SK-N-MC (cell line): Measurements from ENCODE around the gene LTBP1.

Source experiments
- EZH2 ChIP-seq: fragments of 200-600 bp; sonication (generic); IDR thresholded peaks from one replicate; pipeline ENCODE4 v1.6.1; 2017; ENCODE audit warnings: antibody characterized with exemption
- POLR2AphosphoS5 ChIP-seq: IDR thresholded peaks from 2 replicates; pipeline ENCODE4 v1.6.1; 2012; ENCODE audit warnings: mild to moderate bottlenecking, low read depth, low read length, borderline replicate concordance

DNA sequence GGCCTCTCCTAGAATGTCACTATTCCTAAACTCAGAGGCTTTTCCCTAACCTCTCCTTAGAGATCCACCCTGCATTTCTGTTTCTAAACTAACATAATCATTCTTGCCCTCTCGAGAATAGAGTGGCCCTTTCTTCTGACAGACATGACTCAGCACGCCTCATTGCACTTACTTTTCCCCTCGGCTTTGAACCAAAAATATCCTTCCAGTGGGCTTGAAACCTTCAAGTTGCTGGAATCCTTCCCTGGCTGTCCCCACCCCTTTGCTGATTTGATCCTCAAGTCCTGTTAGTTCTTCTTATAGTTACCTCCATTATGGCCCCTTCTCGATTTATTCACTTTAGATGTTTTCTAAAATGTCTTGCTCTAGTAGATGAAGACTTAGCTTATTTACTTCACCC lies 158.0 kb downstream of the LTBP1 start:
- no peak for TF ChIP-seq POLR2AphosphoS5
- TF ChIP-seq EZH2: no peak
